ENCODE measurements around the gene SPATA2.

The SPATA2 gene

DNA sequence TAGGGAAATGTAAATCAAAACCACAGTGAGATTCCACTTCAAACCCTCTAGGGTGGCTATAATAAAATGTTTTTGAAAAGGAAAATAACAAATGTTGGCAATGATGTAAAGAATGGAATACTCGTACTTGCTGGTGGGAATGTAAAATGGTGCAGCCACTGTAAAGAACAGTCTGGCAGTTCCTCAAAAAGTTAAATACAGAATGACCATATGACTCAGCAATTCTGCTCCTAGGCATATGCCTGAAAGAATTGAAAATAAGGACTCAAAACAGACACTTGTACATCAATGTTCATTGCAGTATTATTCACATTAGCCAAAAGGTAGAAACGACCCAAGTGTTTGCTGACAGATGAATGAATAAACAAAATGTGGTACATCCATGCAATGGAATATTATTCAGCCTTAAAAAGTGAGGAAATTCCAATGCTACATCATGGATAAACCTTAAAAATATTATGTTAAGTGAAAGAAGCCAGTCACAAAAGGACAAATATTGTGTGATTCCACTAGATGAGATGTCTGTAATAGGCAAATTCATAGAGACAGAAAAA lies 10.6 kb upstream of the SPATA2 start:
- no peak for TF ChIP-seq ZFX (IDR thresholded peaks at IDR 0.05; ENCODE audit: borderline replicate concordance)
- TF ChIP-seq CTCF (IDR thresholded peaks at IDR 0.05): no peak
- no peak overlapping the region for H3K27ac ChIP-seq

GRCh38 chr20:49924247-49924646 lies 8.9 kb upstream of the SPATA2 start:
- no peak overlapping the region for H3K27ac ChIP-seq
- TF ChIP-seq CTCF (IDR thresholded peaks at IDR 0.05) (no peak), ZFX (IDR thresholded peaks at IDR 0.05; ENCODE audit: borderline replicate concordance) (no peak)

DNA sequence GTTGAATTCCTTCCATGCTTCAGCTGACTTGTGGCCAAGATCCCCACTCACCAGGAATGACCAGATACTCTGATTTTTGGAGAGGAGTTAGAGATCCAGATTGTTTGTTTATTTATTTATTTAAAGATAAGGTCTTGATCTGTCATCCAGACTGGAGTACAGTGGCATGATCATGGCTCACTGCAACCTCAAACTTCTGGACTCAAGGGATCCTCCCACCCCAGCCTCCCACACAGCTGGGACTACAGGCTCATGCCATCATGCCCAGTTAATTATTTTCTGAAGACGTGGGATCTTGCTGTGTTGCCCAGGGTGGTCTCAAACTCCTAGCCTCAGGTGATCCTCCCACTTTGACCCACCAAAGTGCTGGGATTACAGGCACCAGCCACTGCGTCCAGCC lies 4.1 kb upstream of the SPATA2 start:
- TF ChIP-seq CTCF (IDR thresholded peaks at IDR 0.05): no peak
- TF ChIP-seq ZFX (IDR thresholded peaks at IDR 0.05; ENCODE audit: borderline replicate concordance): no peak
- no peak overlapping the region for H3K27ac ChIP-seq

GRCh38 chr20:49919009-49919408 lies 3.7 kb upstream of the SPATA2 start:
- TF ChIP-seq CTCF (IDR thresholded peaks at IDR 0.05) (no peak), ZFX (IDR thresholded peaks at IDR 0.05; ENCODE audit: borderline replicate concordance) (no peak)
- no peak overlapping the region for H3K27ac ChIP-seq

- TF ChIP-seq ZFX (IDR thresholded peaks at IDR 0.05; ENCODE audit: borderline replicate concordance): no peak
- TF ChIP-seq CTCF (IDR thresholded peaks at IDR 0.05): no peak
- H3K27ac ChIP-seq: no peak overlapping the region
Observed at GRCh38 chr20:49918446-49918845, 3.1 kb upstream of the SPATA2 start.

- peak overlapping the region; percentile 99 for H3K27ac ChIP-seq
- TF ChIP-seq ZFX (IDR thresholded peaks at IDR 0.05; ENCODE audit: borderline replicate concordance) (no peak), CTCF (IDR thresholded peaks at IDR 0.05) (no peak)
Observed at GRCh38 chr20:49916146-49917002, 1.0 kb upstream of the SPATA2 start.

DNA sequence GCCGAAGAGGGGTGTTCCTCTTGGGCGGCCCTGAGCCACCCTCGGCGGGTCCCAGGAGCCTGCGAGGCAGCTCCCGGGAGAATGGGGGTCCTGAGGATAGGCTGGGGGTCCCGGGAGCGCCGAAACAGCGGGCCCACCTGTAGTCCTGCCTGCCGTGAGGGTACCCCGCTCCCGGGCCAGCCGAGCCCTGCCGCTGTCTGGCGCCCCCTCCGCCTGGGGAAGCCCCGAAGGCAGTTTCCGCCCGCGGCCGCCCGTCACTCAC lies 280 bp downstream of the SPATA2 start:
- peak overlapping the region; percentile 99 for H3K27ac ChIP-seq
- TF ChIP-seq CTCF (IDR thresholded peaks at IDR 0.05) (no peak), ZFX (IDR thresholded peaks at IDR 0.05; ENCODE audit: borderline replicate concordance) (no peak)
